Fibroblast of the aortic adventitia (primary cell): ENCODE measurements around the gene PPM1B. TPM values are rescaled to one million over a fixed set of nuclear protein-coding genes. Genes with fewer than 3 reads are reported as not detected.
A peak's percentile ranks its signal among the peaks of the same experiment; 100 is the strongest.
"Not testable (repeated sequence)": the region's sequence is repeated elsewhere in the genome, so short reads cannot be mapped to it uniquely, and the experiment has no call there.

Source experiments
- DNase-seq: peaks from one replicate; pipeline ENCODE4 v3.0.0-alpha.2; 2010; ENCODE audit warnings: low read depth
- H3K4me3 ChIP-seq: 2 replicates; pipeline ENCODE4 v1.5.1; 2011; ENCODE audit warnings: low read depth, mild to moderate bottlenecking, control low read depth, low read length, moderate library complexity
- CTCF ChIP-seq: IDR thresholded peaks from 2 replicates; pipeline ENCODE4 v1.5.1; 2011; ENCODE audit warnings: mild to moderate bottlenecking, low read length, control low read depth, inconsistent platforms; ENCODE audit not compliant: insufficient read depth
- total RNA-seq: library from RNA; depleted of rRNA; stranded (reverse); fragments of >200 nt; gene quantifications from 2 replicates; pipeline ENCODE4 v1.2.3, GENCODE V29; 2012; ENCODE audit warnings: low replicate concordance

Gene PPM1B
- total RNA-seq, 1 donor: 30.0 TPM

DNA sequence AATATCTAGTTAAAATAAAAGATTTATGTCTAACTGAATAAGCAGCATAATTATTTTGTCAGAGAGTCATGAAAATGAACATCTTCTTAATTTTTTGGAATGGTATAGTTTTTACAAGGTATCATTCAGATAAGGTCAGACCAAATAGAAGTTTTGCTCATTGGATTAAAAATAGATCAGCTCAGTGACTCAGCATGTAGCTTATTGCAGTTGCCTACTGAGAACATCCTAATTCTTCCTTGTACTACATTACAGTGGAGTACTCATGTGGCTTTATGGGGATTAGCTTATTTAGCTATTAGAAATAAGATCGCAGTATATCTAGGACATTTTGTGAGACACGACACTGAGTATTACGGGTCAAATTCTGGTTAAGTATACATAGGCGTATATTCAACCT, 38.2 kb upstream of the PPM1B start:
- no peak overlapping the region for H3K4me3 ChIP-seq
- no peak for TF ChIP-seq CTCF
- DNase-seq: peak; percentile 68

DNA sequence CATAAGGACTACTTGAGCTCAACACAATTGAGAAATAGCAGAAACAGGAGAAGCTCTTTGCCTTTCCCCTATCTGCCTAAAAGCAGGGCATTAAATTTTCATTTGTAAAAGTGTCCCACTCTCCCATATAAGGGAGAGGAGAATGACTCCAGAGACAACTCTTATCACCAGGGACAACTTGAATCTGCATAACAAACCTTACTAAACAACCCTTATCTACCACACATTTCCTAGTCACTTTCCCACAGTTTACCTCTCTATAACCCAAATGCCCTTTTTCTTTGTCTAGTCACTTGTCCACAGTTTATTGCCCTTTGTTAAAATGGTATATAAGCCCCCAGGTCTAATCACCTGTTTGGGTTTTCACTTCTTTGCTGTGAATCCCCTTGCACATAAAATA, 37.5 kb upstream of the PPM1B start:
- no peak overlapping the region for H3K4me3 ChIP-seq
- DNase-seq: no peak
- no peak for TF ChIP-seq CTCF

GRCh38 chr2:44133602-44134001, 35.1 kb upstream of the PPM1B start:
- not testable (repeated sequence) for H3K4me3 ChIP-seq, DNase-seq

- no peak for TF ChIP-seq CTCF
Measured at GRCh38 chr2:44134848-44135247, 33.8 kb upstream of the PPM1B start.

DNA sequence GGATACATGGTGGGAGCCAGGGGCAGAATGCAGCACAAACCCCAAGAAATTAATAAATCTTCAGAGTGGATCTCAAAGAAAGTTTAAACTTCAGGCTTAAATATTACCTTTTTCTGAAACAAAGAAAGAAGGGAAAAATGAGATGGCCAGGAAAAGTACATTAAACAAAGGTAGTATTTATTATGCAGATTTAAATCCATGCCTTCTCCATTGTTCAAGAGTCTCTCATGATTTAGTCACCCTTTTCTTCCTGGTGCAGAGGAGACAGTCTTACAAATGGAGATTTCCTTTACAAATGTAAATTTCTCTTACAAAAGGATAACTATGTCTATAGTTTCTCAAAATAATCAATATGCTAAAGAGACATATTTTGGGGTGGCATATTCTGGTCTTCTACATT, 33.4 kb upstream of the PPM1B start:
- no peak for TF ChIP-seq CTCF

More at GRCh38 chr2:44134848-44135247, 33.8 kb upstream of the PPM1B start:
- DNase-seq: no peak
- no peak overlapping the region for H3K4me3 ChIP-seq

DNA sequence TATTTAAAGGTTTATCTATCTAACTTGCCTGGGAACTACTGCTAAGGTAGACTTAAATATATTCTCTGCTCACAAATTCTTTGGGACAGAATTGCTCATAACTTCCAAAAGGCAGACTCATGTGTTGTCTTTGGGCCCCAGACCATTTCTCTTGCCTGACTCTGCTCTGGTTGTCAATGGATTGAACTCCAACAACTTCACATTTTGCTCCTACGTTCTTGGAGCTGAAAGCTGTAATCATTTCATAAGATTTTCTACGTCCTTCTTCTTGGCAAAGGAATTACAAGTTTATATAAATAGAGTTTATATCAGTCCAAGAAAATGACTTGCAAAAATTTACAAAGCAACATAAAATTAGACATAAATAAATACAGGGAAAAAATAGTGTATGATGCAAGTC, 32.9 kb upstream of the PPM1B start:
- DNase-seq: peak; percentile 81
- H3K4me3 ChIP-seq: no peak overlapping the region
- no peak for TF ChIP-seq CTCF

More for the DNA sequence above, 33.4 kb upstream of the PPM1B start:
- no peak for DNase-seq
- H3K4me3 ChIP-seq: no peak overlapping the region

GRCh38 chr2:44136252-44136651, 32.4 kb upstream of the PPM1B start:
- TF ChIP-seq CTCF: no peak
- DNase-seq: peak; percentile 76
- no peak overlapping the region for H3K4me3 ChIP-seq

- no peak for TF ChIP-seq CTCF
- DNase-seq: no peak
- H3K4me3 ChIP-seq: no peak overlapping the region
Measured at GRCh38 chr2:44137048-44137447, 31.6 kb upstream of the PPM1B start.
